Inflammatory macrophage treated with lipopolysaccharide for 1 hour (primary cell): ENCODE data around the gene HOXD12.

Source experiments
- DNase-seq, 2 donors: peaks; one replicate each; pipeline ENCODE4 v3.0.0-alpha.2; 2020 to 2022

The HOXD12 gene

DNA sequence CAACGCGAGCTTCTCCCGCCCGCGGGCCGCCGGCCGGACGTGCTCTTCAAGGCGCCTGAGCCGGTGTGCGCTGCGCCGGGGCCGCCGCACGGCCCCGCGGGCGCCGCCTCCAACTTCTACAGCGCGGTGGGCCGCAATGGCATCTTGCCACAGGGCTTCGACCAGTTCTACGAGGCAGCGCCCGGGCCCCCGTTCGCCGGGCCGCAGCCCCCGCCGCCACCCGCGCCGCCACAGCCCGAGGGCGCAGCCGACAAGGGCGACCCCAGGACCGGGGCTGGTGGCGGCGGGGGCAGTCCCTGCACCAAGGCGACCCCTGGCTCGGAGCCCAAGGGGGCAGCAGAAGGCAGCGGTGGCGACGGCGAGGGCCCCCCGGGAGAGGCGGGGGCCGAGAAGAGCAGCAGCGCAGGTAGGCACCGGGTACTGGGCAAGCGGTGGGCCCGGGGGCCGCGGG lies 8.2 kb downstream of the HOXD12 start:
- DNase-seq = no peak

DNA sequence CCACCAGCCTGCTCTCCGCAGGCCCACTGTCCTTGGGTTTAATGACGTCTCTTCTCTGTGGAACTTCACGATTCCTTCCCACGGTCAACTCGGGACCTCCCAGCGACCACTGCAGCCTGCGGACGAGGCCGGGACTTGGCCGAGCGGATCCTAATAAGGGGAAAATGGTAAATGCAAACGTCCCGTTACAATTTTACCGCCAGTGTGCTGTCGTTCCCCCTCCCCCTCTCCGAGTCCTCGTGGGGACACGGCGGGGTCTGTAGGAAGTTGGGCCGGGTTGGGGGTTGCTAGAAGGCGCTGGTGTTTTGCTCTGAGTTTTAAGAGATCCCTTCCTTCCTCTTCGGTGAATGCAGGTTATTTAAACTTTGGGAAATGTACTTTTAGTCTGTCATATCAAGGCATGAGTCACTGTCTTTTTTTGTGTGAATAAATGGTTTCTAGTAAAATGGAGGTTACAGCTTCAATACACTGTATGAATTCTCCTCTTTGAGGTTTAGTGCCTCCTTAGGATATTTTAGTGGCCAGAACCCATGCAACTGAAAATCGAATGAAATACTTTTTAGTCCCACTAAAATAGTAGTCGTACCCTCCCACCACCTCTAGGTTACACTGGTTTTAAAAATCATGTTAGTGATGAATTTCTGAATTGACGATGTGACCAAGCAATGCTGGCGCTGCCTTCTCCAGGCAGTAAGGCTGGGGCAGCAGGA lies 9.8 kb downstream of the HOXD12 start:
- no peak for DNase-seq

DNA sequence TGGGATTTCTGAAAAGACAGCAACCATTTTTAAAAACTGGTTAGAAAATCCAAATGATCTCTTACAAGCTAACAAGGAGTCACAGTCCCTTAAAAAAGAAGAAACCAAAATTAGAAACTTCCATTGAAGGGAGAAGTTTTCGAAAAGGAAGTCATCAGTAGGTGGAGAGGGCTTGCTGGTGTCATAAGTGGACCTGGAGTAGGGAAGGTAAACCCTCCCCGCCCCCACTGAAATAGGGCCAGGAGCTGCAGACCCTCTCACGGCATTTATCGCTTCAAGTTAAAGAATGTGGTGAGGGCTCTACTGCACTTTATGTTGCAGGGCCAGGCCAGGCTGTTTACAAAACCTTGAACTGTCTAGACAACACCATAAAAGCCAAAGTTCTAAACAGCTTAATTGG lies 10.4 kb downstream of the HOXD12 start:
- no peak for DNase-seq

DNA sequence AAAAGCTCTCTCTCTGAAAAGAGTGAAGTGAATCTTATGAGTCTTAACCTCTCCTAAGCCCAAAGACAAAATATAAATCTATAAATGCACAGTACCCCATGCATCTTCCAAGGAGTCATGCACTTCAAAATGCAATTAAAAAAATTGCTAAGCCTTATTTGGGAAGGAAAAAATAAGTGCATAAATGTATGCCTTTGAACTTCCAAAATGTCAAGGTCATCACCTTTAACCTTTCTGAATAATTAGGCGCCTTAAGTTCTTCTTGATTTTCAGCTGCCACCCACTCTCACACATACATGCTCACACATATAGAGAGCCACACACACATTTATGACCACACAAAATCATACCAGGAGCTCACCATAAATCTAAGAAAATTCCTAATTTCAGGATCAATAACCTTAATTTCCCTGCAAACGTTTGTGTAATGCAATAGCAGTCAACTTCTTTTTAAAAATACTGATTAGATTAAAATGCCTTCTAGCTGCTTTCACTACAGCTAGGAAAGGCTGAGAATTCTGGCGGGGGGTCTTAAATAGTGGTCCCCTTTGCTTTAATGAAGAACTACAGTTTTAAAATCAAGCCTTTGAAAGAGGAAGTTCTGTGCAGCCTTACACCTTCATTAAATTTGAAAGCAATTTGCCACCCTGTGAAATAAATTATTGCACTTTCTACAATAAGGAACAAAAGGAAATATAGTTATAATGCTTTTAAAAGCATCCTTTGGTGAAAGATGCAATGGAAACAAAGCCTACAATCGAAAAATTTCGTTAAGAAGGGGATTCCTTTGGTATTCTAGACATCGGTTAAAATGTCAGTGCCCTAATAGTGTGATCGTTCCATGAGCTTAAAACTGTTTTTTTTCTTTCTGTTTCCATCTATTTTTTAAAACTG lies 11.1 kb downstream of the HOXD12 start:
- DNase-seq = no peak

DNA sequence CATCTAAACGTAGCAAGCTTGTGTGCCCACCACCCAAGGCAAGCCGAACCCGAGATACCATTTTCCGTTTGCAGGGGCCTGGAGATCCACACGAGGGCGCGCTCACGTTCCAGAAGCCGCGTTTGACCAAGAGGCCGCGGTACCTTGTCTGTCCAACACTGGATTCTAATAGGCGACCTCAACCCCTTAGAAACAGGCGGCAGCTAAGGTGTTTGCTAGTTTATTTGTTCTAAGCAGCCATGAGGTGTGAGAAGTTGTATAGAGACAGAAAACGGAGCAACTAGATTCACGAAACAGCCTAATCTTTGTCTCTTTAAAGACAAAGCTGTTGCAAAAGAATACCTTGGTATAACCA lies 11.7 kb downstream of the HOXD12 start:
- DNase-seq = peak in 1 of 2 donors; percentile 22

DNA sequence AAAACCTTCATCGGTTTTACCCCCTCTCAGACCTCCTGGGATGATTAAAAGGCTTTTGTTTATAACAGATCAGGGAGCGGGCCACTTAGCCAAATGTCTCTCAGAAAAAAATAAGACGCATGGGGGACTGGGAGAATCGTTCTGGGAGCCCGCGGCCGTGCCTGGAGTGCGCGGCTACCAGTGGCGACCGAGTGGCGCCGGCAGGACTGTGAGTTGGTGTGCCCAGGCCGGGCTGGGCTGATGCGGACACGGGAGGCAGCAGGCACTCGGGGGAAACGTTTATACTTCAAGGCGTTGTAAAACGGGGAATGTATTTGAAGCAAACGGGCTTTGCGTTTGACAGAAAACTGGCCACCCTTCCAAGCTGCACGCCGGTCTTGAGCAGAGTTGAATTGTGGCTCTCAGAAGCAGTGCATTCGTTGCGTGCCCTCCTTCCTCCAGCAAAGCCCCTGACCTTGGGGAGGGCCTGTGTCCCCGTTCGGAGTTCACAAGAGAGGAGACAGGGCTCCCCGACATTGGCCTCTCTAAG lies 12.3 kb downstream of the HOXD12 start:
- no peak for DNase-seq

DNA sequence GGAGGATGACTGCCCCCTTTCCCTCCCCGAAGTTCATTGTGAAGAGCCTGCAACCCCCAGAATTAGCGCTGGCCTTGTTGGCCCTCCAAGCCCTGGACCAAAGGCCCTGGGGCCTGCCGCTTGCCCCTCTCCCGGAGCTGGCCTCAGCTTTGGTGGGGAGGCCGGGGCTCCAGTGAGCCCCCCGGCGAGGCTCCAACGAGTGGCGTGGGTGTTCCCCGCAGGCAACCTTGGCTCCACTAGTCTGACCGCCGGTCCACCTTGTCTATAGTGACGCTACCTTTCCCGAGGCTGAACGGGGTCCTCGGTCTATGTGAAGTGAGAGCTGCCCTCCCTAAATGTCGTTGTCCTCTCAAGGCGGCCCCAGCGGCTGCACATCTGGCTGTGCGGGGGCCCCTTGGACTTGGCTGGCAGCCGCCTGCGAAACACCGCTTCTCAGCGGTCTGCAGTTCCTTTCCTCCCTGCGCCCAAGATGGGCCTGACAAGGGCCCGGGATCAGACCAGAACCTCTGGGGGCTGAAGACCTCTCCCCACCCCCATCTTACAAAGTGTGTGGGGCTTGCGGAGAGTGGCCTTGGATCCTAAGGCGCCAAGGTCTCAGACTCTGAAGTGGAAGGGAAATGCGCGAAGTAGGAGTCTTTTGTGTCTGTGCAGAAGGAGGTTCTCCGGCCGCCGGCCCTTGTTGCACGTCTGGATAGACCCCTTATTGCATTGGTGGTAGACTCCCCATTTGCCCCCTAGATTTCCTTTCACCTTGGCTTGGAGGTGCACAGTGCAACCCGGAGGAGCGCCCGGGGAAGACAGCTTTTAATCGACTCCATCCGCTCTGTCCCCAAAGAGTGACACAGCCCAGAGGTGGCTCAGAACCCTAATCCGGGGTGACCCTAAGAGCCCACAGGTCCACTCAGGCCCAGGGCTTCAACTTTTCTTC lies 13.0 kb downstream of the HOXD12 start:
- DNase-seq = no peak

DNA sequence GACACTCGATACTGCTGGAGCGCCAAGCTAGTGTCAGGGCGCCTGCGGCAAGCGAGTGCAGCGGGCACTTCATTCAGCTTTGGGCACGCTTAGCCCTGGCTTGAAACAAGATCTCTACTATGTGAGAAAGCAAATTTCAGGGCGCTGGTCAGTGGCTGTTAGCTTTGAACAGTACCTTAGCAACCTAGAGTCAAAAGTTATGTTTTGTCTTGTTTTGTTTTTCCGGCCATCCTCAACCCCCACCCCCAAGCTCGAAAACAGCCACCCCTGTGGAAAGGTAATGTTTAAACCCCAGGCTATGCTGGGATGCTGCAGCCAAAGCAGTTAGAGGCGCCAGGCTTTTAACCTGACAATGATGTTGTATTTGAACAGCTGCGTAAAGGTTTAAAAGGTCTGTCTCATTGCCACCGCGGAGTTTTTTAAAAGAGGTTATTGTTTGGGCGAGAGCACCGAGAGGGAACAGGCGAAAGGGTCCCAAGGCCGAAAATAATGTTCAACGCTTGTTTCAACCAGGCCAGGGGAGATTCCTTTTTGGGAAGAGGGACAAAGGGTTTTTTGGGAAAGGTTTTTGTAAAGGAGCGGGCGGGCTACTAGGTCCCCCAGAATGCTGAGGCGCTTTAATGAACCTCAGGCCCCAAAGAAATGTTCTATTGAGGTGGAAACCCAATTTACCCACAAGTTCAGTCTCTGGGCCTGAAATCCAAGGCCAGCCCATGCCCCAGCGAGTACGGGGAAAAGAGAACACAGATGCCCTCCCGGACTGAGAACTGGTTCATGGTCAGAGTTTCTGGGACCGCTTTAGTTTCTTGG lies 14.7 kb downstream of the HOXD12 start:
- DNase-seq = no peak

DNA sequence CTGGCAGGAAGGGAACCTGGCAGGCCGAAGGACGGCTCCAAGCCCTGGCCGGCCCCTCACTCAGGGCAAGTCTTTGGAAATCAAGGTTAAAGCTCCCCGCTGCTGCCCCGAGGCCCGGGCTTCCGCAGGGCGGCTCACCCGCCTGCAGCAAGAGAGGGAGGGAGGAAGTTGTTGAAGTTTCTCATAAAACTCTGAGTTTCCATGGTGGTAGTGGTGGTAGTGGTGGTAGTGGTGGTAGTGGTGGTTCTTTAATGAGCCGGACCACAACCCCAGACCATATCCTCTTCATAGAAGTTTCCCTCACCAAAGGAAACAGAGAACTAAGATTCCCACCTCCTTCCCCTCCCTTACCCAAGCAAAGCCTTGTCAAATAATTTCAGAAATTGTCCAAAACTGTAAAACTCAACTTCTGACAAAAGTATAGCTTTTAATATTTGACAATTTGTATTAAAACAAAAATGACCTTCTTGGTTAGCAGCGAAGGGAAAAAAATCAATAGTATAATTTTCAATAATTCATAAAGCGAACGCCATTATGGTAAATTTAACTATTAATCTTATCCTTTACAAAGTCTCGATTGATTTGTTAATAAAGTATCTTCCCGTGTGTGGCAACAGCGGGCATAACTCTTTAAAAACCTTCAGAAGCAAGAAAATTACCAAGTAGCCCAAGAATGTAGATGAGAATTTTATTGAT lies 15.5 kb downstream of the HOXD12 start:
- DNase-seq = no peak

DNA sequence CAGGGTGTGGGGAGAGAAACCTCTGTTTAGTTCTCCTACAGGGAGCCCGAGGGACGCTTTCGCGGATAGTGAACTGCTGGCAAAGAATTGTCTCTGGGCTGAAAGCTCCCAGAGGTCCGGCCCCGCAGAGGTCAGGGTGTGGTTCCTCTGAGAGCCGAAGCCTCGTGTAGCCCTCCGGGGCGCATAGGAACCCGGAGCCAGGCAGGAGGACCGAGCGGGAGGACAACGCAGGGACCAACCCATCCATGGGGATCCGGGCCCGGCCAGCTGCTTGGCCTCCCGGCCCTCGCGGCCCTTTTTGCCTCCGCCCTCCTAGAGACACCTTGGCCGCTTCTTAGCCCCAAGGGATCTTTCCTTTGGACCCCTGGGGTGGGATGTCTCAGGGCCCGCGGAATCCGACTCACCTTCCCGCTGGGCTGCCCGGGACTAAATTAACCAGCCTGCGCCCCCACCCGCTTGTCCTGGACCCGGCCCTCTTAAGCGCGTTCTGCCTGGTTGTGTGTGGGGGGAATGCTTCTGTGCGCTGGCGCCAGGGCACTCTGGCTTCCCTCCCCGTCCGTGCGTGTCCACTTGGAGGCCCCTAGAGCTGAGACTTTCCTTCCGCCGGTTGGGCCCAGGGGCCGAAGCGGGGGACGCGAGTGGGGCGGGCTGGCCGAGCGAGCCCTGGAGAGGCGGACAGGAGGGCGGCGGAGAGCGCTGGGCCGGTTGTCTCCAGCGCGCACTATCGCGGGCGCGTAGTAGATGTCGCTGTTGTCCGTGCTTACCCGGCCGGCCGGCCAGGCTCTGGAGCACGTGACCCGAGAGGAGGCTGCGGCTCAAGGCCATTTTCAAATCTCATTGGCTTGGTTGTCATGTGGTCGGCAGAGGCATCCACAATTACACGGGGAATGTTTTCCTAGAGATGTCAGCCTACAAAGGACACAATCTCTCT lies 16.6 kb downstream of the HOXD12 start, which contains the start of gene HOXD10:
Gene HOXD10 (plus strand): TSS at position 896 of the 931 bp plus-strand sequence. CDS start 56 bp downstream, outside the sequence.
- no peak for DNase-seq

DNA sequence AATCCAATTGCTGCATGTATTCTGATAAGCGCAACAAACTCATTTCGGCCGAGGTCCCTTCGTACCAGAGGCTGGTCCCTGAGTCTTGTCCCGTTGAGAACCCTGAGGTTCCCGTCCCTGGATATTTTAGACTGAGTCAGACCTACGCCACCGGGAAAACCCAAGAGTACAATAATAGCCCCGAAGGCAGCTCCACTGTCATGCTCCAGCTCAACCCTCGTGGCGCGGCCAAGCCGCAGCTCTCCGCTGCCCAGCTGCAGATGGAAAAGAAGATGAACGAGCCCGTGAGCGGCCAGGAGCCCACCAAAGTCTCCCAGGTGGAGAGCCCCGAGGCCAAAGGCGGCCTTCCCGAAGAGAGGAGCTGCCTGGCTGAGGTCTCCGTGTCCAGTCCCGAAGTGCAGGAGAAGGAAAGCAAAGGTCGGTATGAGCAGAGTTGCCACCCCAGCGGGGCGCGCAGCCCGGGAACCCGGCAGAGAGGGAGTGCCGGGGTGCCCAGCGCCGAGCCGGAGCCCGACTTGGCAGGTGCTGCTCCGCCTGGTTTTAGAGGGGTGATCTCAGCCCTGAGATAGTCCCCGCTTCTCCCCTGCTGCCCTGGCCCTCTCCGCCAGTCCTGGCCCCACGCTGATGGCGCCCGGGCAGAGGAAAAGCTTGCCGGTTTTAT lies 17.7 kb downstream of the HOXD12 start:
- no peak for DNase-seq

DNA sequence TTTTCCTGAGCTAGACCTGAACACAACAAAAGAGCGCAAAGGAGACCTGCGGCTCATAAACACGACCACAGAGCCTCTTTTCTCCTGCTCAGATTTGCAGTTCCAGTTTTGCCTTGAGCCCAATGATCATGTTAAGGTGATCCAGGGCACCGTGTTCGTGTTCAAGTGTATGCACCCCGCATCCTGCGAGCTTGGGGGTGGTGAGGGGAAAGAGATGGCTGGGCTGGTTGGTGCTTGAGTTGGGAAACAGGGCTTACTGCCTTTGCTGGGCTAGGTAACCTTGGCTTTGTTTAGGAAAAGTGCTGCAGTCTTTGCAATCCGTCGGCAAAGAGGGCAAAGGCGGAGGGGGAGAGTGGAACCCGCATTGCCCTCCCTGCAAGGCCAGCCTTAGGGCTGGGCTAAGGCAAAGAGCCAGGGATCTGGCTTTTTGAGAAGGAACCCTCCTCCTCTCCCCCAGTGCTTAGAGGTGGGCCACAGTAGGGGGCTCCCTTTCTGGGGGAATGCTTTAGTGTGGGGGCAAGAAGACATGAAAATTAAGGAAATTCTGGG lies 18.3 kb downstream of the HOXD12 start:
- no peak for DNase-seq

DNA sequence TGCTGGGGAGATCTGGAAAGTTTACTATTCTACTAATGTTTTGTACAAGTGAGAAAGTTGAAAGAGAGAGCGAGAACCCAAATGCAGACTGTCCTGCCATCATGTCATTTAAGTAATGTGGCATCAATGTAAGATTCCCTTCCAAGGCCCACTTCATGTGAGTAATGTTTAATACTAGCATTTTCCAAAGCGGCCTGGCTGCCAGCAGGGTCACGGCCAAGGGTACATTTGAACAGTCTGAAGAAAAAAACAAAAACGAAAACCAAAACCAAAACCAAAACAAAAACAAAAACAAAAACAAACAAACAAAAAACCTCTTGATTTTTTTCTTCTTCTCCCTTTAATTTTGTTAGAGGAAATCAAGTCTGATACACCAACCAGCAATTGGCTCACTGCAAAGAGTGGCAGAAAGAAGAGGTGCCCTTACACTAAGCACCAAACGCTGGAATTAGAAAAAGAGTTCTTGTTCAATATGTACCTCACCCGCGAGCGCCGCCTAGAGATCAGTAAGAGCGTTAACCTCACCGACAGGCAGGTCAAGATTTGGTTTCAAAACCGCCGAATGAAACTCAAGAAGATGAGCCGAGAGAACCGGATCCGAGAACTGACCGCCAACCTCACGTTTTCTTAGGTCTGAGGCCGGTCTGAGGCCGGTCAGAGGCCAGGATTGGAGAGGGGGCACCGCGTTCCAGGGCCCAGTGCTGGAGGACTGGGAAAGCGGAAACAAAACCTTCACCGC lies 19.2 kb downstream of the HOXD12 start:
- DNase-seq = no peak

DNA sequence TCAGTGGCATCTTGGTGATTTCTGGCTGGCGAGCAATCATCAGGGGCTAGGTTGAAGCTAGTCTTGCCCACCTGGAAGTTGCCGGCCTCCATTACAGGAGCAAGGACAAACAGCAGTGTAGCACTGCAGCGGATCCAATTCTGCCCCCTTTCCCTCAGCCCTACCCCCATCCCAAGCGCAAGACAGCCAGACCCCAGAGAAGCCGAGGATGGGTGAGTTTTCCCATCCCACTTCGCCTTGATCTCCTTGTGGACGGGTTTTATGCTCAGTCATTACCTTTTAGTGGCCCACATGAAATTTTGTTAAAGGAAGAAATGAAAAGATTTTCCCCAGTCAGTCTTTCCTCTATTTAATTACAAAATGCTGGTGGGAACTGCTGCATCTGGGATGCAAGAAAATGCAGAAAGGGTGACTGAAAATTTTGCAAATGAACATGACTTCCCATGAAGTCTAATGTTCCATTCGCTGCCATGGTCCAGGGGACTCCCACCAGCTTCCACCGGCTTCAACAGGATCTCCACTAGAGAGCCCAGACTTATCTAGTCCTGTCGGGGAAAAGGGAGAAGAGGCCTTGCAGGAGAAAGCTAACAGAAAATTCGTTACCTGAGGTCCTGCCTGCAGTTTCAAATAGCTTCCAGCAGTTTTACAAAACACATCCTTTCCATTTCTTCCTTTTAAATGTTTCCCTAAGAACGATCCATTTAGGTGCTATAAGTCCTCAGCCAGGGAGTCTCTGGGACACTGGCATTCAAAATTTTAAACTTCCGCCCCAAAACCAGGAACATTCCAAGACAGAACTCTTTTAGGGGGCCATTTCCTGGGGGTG lies 21.0 kb downstream of the HOXD12 start:
- DNase-seq = no peak

DNA sequence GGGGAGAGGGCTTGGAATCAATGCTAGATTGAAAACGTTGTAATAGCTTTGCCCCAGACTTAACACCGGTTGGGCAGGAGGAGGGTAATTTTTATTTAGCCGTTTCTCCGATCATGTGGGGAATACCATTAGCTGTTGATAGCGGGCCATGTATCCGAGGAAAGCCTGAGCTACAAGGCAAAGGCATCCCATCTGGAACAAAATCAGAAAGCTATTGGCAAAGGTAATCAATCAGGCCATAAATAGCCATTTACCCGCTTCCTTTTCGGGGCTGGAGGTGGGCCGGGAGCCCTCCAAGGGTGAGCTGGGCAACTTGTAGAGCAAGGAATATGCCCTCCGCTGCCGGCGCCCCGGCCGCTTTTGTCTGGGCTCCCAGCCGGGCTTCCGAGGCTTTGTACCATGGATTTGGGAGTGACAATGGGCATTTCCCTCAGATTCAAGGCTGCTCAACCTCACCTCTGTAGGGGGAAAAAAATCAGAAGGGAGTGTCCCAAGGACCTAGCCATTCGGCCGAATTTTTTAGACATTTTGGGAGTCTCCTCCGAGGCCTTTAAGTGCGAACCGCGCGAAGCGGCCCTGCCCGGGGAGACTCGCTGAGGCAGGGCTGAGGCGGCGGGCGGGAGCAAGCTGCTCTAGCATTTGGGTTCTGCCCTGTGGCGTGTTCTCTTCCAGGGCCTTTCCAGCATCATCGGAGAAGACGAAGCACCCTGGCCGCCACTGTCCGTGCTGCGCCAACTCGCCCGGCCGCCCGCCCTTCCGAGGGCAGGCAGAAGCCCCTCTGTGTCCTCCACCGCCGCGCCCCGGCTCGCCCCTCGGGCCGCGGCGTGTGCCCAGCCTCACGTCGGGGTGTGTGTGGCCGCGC lies 21.8 kb downstream of the HOXD12 start:
- DNase-seq = no peak

DNA sequence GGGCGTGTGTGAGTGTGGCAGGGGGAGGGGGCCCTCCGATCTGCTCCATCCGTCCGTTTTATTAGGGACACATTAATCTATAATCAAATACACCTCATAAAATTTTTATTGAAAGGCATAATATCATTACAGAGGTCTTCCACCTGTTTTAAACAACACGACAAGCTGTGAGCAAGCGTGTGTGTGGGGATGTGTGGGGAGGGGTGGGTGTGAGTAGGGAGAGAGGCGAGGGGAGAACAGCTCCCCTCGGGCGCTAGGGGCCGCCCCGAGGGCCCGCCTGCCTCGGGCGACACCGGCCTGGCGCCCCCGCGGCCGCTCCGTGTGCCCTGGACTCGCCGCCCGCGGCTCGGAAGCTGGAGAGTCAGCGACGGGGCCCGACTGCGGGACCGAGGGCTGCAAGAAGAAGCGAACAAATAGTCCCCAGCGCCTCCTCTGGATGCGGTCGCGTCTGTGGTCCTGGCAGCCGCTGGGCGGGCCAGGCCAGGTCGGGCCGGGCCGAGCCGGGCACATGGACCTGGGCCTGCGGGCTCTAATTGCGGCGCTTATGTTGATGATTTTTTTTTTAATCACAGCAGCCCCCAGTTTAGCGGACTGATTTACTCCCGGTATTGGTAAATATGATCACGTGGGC lies 22.6 kb downstream of the HOXD12 start:
- no peak for DNase-seq
